Suprapubic skin (tissue), 4 donors: ENCODE results near the gene FMN1. TPM values are rescaled to one million over a fixed set of nuclear protein-coding genes. Genes with fewer than 3 reads are reported as not detected.

ENCODE experiments used
- DNase-seq, 2 donors: peaks; one replicate each; pipeline ENCODE4 v3.0.0-alpha.2; 2019; ENCODE audit warnings: low spot score in 2 of 2
- H3K27ac ChIP-seq: fragments of 200-600 bp; sonication (generic); one replicate; pipeline ENCODE4 v1.5.1; 2019
- H3K27me3 ChIP-seq: fragments of 200-600 bp; sonication (generic); one replicate; pipeline ENCODE4 v1.5.1; 2019
- H3K36me3 ChIP-seq: fragments of 200-600 bp; sonication (generic); one replicate; pipeline ENCODE4 v1.5.1; 2019
- H3K4me1 ChIP-seq: fragments of 200-600 bp; sonication (generic); one replicate; pipeline ENCODE4 v1.5.1; 2019
- H3K4me3 ChIP-seq: fragments of 200-600 bp; sonication (generic); one replicate; pipeline ENCODE4 v1.5.1; 2019; ENCODE audit warnings: mild to moderate bottlenecking
- H3K9me3 ChIP-seq: fragments of 200-600 bp; sonication (generic); one replicate; pipeline ENCODE4 v1.5.1; 2019
- EP300 ChIP-seq: sonication (generic); formaldehyde crosslinking; IDR thresholded peaks from one replicate; pipeline ENCODE4 v1.6.1; 2017; ENCODE audit warnings: antibody characterized with exemption
- POLR2A ChIP-seq, 2 donors: fragments of 450-650 bp; IDR thresholded peaks; one replicate each; pipeline ENCODE4 v1.6.1; 2017; ENCODE audit warnings: antibody characterized with exemption in 2 of 2, mild to moderate bottlenecking in 2 of 2, moderate library complexity in 2 of 2
- POLR2AphosphoS5 ChIP-seq, 3 donors: sonication (generic); formaldehyde crosslinking; IDR thresholded peaks; one replicate each; pipeline ENCODE4 v1.6.1; 2017; ENCODE audit warnings: antibody characterized with exemption in 3 of 3
- WGBS: methylation state at CpG from one replicate; pipeline ENCODE4 v1.1.5; 2018; 5-methylcytosine and 5-hydroxymethylcytosine counted together
- total RNA-seq, 4 donors: library from RNA; depleted of rRNA; stranded (reverse); fragments of >200 nt; gene quantifications; one replicate each; pipeline ENCODE4 v1.1.0, GENCODE V29; 2016
- TF ChIP-seq, protein P1 (sequence below), 2 donors: fragments of 200-600 bp in 1 of 2; fragments of 450-650 bp in 1 of 2; sonication (generic) in 1 of 2; IDR thresholded peaks; one replicate each; pipeline ENCODE4 v1.5.1; 2016 to 2019; ENCODE audit warnings: antibody characterized with exemption in 2 of 2, mild to moderate bottlenecking in 1 of 2, moderate library complexity in 1 of 2

The FMN1 gene
- total RNA-seq, 4 donors from 2014 or later: 19.8 to 47.3 (median 33.1) TPM

DNA sequence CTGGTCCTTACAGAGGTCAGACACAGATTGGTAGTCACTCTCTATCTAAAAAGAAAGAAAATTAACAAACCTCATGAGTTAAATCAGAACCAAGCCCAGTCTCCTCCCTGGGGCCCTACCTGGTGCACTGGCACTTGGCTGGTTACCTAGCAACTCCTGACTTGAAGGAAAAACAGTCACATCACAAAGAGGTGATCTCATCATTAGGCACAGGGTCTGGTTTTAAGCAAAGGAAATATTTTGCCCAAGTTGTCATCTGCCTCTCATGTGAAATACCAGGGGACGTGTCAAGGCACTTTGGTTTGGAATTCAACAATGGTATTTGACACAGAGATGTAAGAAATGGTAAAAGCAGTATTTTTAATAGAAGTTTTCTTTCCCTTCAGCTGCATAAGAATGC lies 47.7 kb upstream of the FMN1 start:
- WGBS: 29% methylated on average over 1 of the region's 1 CpG
- Histone ChIP-seq H3K4me1 (peaks cover 5% of the 10 kb centered on the region), H3K36me3 (no peaks in the 10 kb centered on the region), H3K9me3 (no peaks in the 10 kb centered on the region), H3K27me3 (no peaks in the 10 kb centered on the region), H3K27ac (no peak overlapping the region), H3K4me3 (no peak overlapping the region)
- DNase-seq: no peak
- TF ChIP-seq EP300 (no peak), POLR2A (IDR thresholded peaks at IDR 0.05) (no peak), POLR2AphosphoS5 (IDR thresholded peaks at IDR 0.05) (no peak)
- TF ChIP-seq, protein P1, sequence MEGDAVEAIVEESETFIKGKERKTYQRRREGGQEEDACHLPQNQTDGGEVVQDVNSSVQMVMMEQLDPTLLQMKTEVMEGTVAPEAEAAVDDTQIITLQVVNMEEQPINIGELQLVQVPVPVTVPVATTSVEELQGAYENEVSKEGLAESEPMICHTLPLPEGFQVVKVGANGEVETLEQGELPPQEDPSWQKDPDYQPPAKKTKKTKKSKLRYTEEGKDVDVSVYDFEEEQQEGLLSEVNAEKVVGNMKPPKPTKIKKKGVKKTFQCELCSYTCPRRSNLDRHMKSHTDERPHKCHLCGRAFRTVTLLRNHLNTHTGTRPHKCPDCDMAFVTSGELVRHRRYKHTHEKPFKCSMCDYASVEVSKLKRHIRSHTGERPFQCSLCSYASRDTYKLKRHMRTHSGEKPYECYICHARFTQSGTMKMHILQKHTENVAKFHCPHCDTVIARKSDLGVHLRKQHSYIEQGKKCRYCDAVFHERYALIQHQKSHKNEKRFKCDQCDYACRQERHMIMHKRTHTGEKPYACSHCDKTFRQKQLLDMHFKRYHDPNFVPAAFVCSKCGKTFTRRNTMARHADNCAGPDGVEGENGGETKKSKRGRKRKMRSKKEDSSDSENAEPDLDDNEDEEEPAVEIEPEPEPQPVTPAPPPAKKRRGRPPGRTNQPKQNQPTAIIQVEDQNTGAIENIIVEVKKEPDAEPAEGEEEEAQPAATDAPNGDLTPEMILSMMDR (IDR thresholded peaks at IDR 0.05): no peak

DNA sequence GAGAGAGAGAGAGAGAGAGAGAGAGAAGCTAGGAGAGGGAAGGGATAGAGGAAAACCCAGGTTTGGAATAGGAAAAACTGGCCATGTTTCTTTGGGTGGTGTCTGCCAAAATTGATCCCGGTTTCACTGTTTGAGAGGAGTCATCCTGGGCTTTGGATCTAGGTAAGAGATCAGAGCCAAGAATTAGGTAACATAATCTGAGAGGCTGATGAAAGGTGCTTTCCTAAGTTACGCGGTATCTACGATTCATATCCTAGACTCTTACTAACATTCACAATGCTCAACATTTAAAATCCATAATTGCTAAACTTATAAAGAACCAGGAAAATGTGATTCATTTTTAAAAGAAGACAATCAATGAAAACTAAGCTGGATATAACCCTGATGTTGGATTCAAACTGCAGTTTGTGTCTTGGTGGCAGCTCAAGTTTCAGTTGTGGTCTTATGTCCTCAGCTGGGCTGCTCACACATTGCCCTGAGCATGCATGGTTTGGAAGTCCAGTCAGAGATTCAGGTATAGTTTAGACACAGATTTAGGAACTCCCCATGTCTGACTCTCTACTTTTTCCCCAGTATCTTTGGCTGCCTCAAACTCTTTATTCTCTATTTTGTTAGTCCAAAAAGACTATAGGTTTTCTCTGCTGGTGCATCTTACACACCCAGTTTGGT lies 42.5 kb upstream of the FMN1 start:
- 57% methylated on average over 4 of the region's 4 CpGs for WGBS
- no peak overlapping the region for H3K27ac ChIP-seq
- H3K9me3 ChIP-seq: no peaks in the 10 kb centered on the region
- no peak for DNase-seq
- TF ChIP-seq POLR2AphosphoS5 (IDR thresholded peaks at IDR 0.05) (no peak), POLR2A (IDR thresholded peaks at IDR 0.05) (no peak), EP300 (no peak)
- TF ChIP-seq, protein P1 (IDR thresholded peaks at IDR 0.05): no peak
- H3K27me3 ChIP-seq: no peaks in the 10 kb centered on the region
- no peak overlapping the region for H3K4me3 ChIP-seq
- no peaks in the 10 kb centered on the region for H3K36me3 ChIP-seq
- no peaks in the 10 kb centered on the region for H3K4me1 ChIP-seq

DNA sequence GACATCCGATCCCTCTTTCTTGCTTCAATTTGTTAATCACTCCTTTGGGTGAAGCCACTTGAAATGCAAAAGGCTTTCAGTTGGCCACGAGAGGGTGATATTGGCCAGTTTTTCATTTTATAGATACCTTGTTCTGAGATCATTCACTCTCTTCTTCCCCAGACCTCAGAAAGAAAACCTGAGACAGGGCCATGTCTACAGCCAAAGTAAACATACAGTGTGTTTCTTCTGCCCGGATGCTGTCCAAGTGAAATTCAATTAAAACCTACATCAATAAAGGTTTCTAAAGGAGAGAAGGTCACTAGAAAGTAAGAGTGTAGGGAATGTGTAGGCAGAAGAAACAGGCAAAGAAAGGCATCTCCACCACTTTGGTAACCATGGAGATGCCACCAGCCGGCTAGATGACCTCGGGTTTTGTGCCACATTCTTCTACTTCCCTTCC lies 39.5 kb upstream of the FMN1 start:
- H3K4me1 ChIP-seq: no peaks in the 10 kb centered on the region
- no peaks in the 10 kb centered on the region for H3K27me3 ChIP-seq
- no peak overlapping the region for H3K4me3 ChIP-seq
- DNase-seq: no peak
- TF ChIP-seq, protein P1 (IDR thresholded peaks at IDR 0.05): peak; percentile 5 to 28
- TF ChIP-seq POLR2AphosphoS5 (IDR thresholded peaks at IDR 0.05): no peak
- 49% methylated on average over 5 of the region's 5 CpGs for WGBS
- no peaks in the 10 kb centered on the region for H3K9me3 ChIP-seq
- no peak overlapping the region for H3K27ac ChIP-seq
- H3K36me3 ChIP-seq: no peaks in the 10 kb centered on the region

DNA sequence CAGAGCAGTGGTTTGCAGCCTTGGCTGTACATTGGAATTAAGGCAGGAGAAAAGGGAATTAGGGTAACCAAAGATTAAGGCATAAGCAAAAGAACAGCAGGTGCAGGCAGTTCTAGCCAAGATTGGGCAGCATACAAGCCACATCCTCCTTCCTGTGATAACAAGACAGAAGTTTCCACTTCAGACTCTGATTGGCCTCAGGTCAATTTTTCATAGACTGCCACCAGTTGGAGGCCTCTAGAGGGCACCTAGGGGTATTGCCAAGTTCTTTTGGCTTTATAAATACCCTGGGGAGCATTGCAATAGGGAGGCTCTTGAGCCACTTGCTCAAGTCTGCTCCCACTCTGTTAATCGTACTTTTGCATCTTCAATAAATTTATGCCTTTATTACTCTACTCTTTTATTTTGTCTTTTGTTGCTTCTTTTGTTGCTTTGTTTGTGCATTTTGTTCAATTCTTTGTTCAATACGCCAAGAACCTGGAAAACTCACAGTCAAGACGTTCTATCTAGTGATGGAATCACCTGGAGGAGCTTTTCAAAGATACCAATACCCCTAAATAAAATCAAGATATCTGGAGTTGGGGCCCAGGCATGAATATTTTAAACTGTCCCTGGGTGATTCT lies 32.2 kb upstream of the FMN1 start:
- Histone ChIP-seq H3K4me3 (no peak overlapping the region), H3K27ac (no peak overlapping the region), H3K27me3 (no peaks in the 10 kb centered on the region), H3K4me1 (peaks cover 4% of the 10 kb centered on the region), H3K36me3 (no peaks in the 10 kb centered on the region), H3K9me3 (no peaks in the 10 kb centered on the region)
- DNase-seq: no peak
- WGBS: 77% methylated on average over 3 of the region's 3 CpGs
- TF ChIP-seq, protein P1 (IDR thresholded peaks at IDR 0.05): peak; percentile 12 to 35
- TF ChIP-seq EP300 (no peak), POLR2AphosphoS5 (IDR thresholded peaks at IDR 0.05) (no peak), POLR2A (IDR thresholded peaks at IDR 0.05) (no peak)

DNA sequence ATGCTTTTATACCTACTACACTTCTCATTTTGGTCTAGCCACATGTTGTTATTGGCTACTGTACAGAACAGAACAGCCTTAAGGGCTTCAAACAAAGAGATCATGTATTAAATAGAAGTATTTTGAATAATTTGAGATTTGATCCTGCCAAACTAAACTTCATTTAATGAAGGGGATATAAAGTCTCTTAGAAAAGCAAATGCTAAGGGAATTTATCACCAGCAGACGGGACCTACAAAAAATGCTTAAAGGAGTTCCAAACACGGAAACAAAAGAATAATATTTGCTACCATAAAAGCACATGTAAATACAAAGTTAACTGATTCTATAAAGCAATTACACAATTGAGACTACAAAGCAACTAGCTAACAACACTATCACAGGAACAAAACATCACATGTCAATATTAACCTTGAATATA lies 23.6 kb upstream of the FMN1 start:
- Histone ChIP-seq H3K4me1 (no peaks in the 10 kb centered on the region), H3K36me3 (no peaks in the 10 kb centered on the region), H3K9me3 (no peaks in the 10 kb centered on the region), H3K27ac (no peak overlapping the region), H3K27me3 (no peaks in the 10 kb centered on the region), H3K4me3 (no peak overlapping the region)
- no peak for DNase-seq
- WGBS: 60% methylated on average over 2 of the region's 2 CpGs
- TF ChIP-seq EP300: no peak
- TF ChIP-seq POLR2AphosphoS5 (IDR thresholded peaks at IDR 0.05): no peak
- no peak for TF ChIP-seq POLR2A (IDR thresholded peaks at IDR 0.05)
- TF ChIP-seq, protein P1 (IDR thresholded peaks at IDR 0.05): no peak
